Fibroblast of pulmonary artery (primary cell): ENCODE data around the gene PROZ.

Source experiments
- DNase-seq: peaks from one replicate; pipeline ENCODE4 v3.0.0-alpha.2; 2010; ENCODE audit warnings: low read depth
- H3K4me3 ChIP-seq: replicated peaks from 2 replicates; pipeline ENCODE4 v1.5.1; 2011; ENCODE audit warnings: low read depth, mild to moderate bottlenecking, control low read depth, low read length, moderate library complexity
- CTCF ChIP-seq: IDR thresholded peaks from 2 replicates; pipeline ENCODE4 v1.5.1; 2011; ENCODE audit warnings: mild to moderate bottlenecking, control low read depth, low read length, inconsistent platforms; ENCODE audit errors: missing control alignments

The PROZ gene

GRCh38 chr13:113112893-113113845 lies 45.3 kb upstream of the PROZ start:
- DNase-seq: no peak
- TF ChIP-seq CTCF: no peak
- no peak overlapping the region for H3K4me3 ChIP-seq

- TF ChIP-seq CTCF: no peak
- H3K4me3 ChIP-seq: no peak overlapping the region
- no peak for DNase-seq
Observed at GRCh38 chr13:113113846-113114271, 44.6 kb upstream of the PROZ start.

- TF ChIP-seq CTCF: no peak
- DNase-seq: no peak
- no peak overlapping the region for H3K4me3 ChIP-seq
Observed at GRCh38 chr13:113114511-113115362, 43.7 kb upstream of the PROZ start.

- DNase-seq: no peak
- no peak for TF ChIP-seq CTCF
Observed at GRCh38 chr13:113115363-113116205, 42.9 kb upstream of the PROZ start.

GRCh38 chr13:113116206-113116800 lies 42.1 kb upstream of the PROZ start:
- TF ChIP-seq CTCF: no peak
- no peak overlapping the region for H3K4me3 ChIP-seq
- DNase-seq: no peak

More at GRCh38 chr13:113115363-113116205, 42.9 kb upstream of the PROZ start:
- no peak overlapping the region for H3K4me3 ChIP-seq

- H3K4me3 ChIP-seq: no peak overlapping the region
- DNase-seq: no peak
- TF ChIP-seq CTCF: no peak
Observed at GRCh38 chr13:113116871-113117271, 41.6 kb upstream of the PROZ start.
